HepG2 (cell line): ENCODE data around the gene CD244. TPM values are rescaled to one million over a fixed set of nuclear protein-coding genes. Genes with fewer than 3 reads are reported as not detected.

ENCODE experiments used
- ATAC-seq: fragments of 200-7000 bp; cut with Tn5 transposase; 3 replicates; pipeline ENCODE4 v1.9.1; 2020; ENCODE audit warnings: mild to moderate bottlenecking, moderate library complexity
- BruUV-seq: library from RNA; stranded (reverse); fragments of 400-500 nt; replicated peaks from 2 replicates; lab custom pipeline; 2021; lab: Mats Ljungman, UMichigan
- CTCF ChIA-PET: fragments of 300-600 bp; formaldehyde crosslinking; extraction: SDS; loops from one replicate; lab custom pipeline; 2021; ENCODE audit warnings: low total read pairs, inconsistent platforms, low intra/inter-chr PET ratio; lab: Yijun Ruan, JAX
- POLR2A ChIA-PET: fragments of 350-600 bp; sonication (Branson Sonifier 250); formaldehyde crosslinking; loops from one replicate; lab custom pipeline; 2020; ENCODE audit warnings: antibody characterized with exemption, inconsistent platforms; lab: Yijun Ruan, JAX
- DNase-seq: peaks from one replicate; pipeline ENCODE4 v3.0.0-alpha.2; 2015; ENCODE audit warnings: low spot score
- FAIRE-seq: peaks from 3 replicates; lab custom pipeline; 2011; peaks lifted over from hg19 to GRCh38; lab: Jason Lieb, UNC
- H2AFZ ChIP-seq: one replicate; pipeline ENCODE4 v1.6.1; 2011; ENCODE audit warnings: low read length, inconsistent platforms
- H3K27ac ChIP-seq: fragments of 300-600 bp; 3 replicates; pipeline ENCODE4 v1.8.0; 2011; ENCODE audit warnings: mixed run types, mild to moderate bottlenecking, mixed read lengths, low read length, inconsistent platforms; ENCODE audit not compliant: insufficient read depth; ENCODE audit errors: extremely low read length
- H3K27me3 ChIP-seq, 2 experiments: fragments of 200-600 bp in 1 of 2; 2 replicates in 1 of 2; 3 replicates in 1 of 2; pipeline versions ENCODE4 v1.6.0 to v1.8.0; 2011; ENCODE audit warnings: low read length in 2 of 2, mild to moderate bottlenecking in 2 of 2, moderate library complexity in 2 of 2, inconsistent platforms in 1 of 2; ENCODE audit not compliant: insufficient read depth in 2 of 2, control insufficient read depth in 1 of 2
- H3K36me3 ChIP-seq, 2 experiments: fragments of 200-600 bp in 1 of 2; replicated peaks in 1 of 2; 2 replicates in 1 of 2; 3 replicates in 1 of 2; pipeline versions ENCODE4 v1.5.1 to v1.8.0; 2011; ENCODE audit warnings: low read length in 2 of 2, inconsistent platforms in 1 of 2; ENCODE audit not compliant: insufficient read depth in 2 of 2, control insufficient read depth in 1 of 2
- H3K4me1 ChIP-seq: 2 replicates; pipeline ENCODE4 v1.5.1; 2012; ENCODE audit warnings: low read length, inconsistent platforms; ENCODE audit not compliant: insufficient read depth
- H3K4me2 ChIP-seq: 2 replicates; pipeline ENCODE4 v1.6.0; 2011; ENCODE audit warnings: low read depth, low read length, inconsistent platforms
- H3K4me3 ChIP-seq, 3 experiments: fragments of 200-600 bp in 1 of 3; sonication (generic), shearing (Covaris generic) in 1 of 3; replicated peaks in 1 of 3; 2 replicates each; pipeline ENCODE4 v1.5.1; 2011 to 2016; ENCODE audit warnings: low read length in 3 of 3, inconsistent platforms in 2 of 3, low read depth in 2 of 3, mild to moderate bottlenecking in 2 of 3, control low read depth in 1 of 3, mixed read lengths in 1 of 3; ENCODE audit not compliant: insufficient read depth in 1 of 3
- H3K79me2 ChIP-seq: one replicate; pipeline ENCODE4 v1.6.1; 2011; ENCODE audit warnings: low read length, inconsistent platforms; ENCODE audit not compliant: insufficient read depth
- H3K9ac ChIP-seq: 2 replicates; pipeline ENCODE4 v1.6.0; 2011; ENCODE audit warnings: mild to moderate bottlenecking, low read depth, low read length, inconsistent platforms; ENCODE audit not compliant: insufficient read depth
- H3K9me3 ChIP-seq: 2 replicates; pipeline ENCODE4 v1.5.1; 2012; ENCODE audit warnings: mild to moderate bottlenecking, low read length
- H4K20me1 ChIP-seq: 2 replicates; pipeline ENCODE4 v1.6.0; 2011; ENCODE audit warnings: inconsistent platforms, mild to moderate bottlenecking, low read length, moderate library complexity; ENCODE audit not compliant: insufficient read depth
- ARNTL ChIP-seq: sonication (generic); formaldehyde crosslinking; IDR thresholded peaks from 2 replicates; pipeline ENCODE4 v1.4.0; 2020; ENCODE audit warnings: mild to moderate bottlenecking, missing genetic modification reagents
- EZH2 ChIP-seq: conservative IDR thresholded peaks from 2 replicates; pipeline ENCODE4 v1.6.1; 2012; ENCODE audit warnings: mild to moderate bottlenecking, low read depth, low read length, moderate library complexity
- MTF1 ChIP-seq: sonication (generic); formaldehyde crosslinking; IDR thresholded peaks from 2 replicates; pipeline ENCODE4 v1.5.0; 2020; ENCODE audit warnings: missing genetic modification reagents
- TOE1 ChIP-seq: sonication (generic); formaldehyde crosslinking; IDR thresholded peaks from 2 replicates; pipeline ENCODE4 v1.4.0; 2020; ENCODE audit warnings: mild to moderate bottlenecking, missing genetic modification reagents
- ZEB1 ChIP-seq: IDR thresholded peaks from 2 replicates; pipeline ENCODE4 v1.6.1; 2012; ENCODE audit warnings: mild to moderate bottlenecking, low read depth, inconsistent platforms; ENCODE audit not compliant: insufficient replicate concordance
- ZNF274 ChIP-seq: sonication (generic); formaldehyde crosslinking; IDR thresholded peaks from 2 replicates; pipeline ENCODE4 v1.5.1; 2020; ENCODE audit warnings: mild to moderate bottlenecking, missing genetic modification reagents
- ZNF317 ChIP-seq: sonication (generic); formaldehyde crosslinking; IDR thresholded peaks from 2 replicates; pipeline ENCODE4 v1.5.0; 2020; ENCODE audit warnings: mild to moderate bottlenecking, missing genetic modification reagents
- ZNF432 ChIP-seq: sonication (generic); formaldehyde crosslinking; IDR thresholded peaks from 2 replicates; pipeline ENCODE4 v1.5.0; 2020; ENCODE audit warnings: missing genetic modification reagents, mild to moderate bottlenecking, borderline replicate concordance
- ZSCAN31 ChIP-seq: sonication (generic); formaldehyde crosslinking; IDR thresholded peaks from 2 replicates; pipeline ENCODE4 v1.5.0; 2020; ENCODE audit warnings: low read depth, mild to moderate bottlenecking, missing genetic modification reagents
- WGBS: methylation state at CpG from one replicate; pipeline ENCODE4 v1.1.6; 2017; ENCODE audit warnings: low lambda C conversion rate; 5-methylcytosine and 5-hydroxymethylcytosine counted together
- in situ Hi-C: cut with HindIII; loops from 2 replicates; pipeline ENCODE4 v1.10.0; 2017; ENCODE audit warnings: low pct_unique_long_range_greater_than_20kb; ENCODE audit not compliant: extremely low pct_ligation_motif_present
- intact Hi-C: fragments of 100-400 bp; cut with micrococcal nuclease; formaldehyde crosslinking; loops from one replicate; pipeline ENCODE4 v1.10.0; 2022; ENCODE audit not compliant: unreplicated experiment
- polyA plus RNA-seq, 8 experiments: library from polyadenylated mRNA; depleted of rRNA in 3 of 8; stranded (reverse) in 7 of 8; unstranded in 1 of 8; fragments of >200 nt; fragmentation: Illumina TruSeq in 4 of 8; extraction: Trizol in 4 of 8; gene quantifications; 2 replicates each; pipeline versions ENCODE4 v1.2.1 to v1.2.3, GENCODE V29; 2011 to 2016; ENCODE audit warnings: low read depth in 4 of 8, missing spikeins in 1 of 8, mixed read lengths in 1 of 8; ENCODE audit not compliant: insufficient read depth in 1 of 8
- total RNA-seq, 5 experiments: library from RNA; depleted of rRNA; stranded (reverse); fragments of >200 nt; fragmentation: Illumina TruSeq; extraction: Trizol; gene quantifications; 2 replicates each; pipeline ENCODE4 v1.2.3, GENCODE V29; 2016; ENCODE audit warnings: low read depth in 1 of 5
- TF ChIP-seq, protein P1 (sequence below): sonication (generic); formaldehyde crosslinking; IDR thresholded peaks from 2 replicates; pipeline ENCODE4 v1.4.0; 2020; ENCODE audit warnings: missing genetic modification reagents
- TF ChIP-seq, protein P2 (sequence below): sonication (generic); formaldehyde crosslinking; IDR thresholded peaks from 2 replicates; pipeline ENCODE4 v1.9.0; 2021; ENCODE audit warnings: mild to moderate bottlenecking, missing genetic modification reagents
- TF ChIP-seq, protein P3 (sequence below): sonication (generic); formaldehyde crosslinking; IDR thresholded peaks from 2 replicates; pipeline ENCODE4 v1.8.1; 2022; ENCODE audit warnings: low read depth, mild to moderate bottlenecking, missing genetic modification reagents
- TF ChIP-seq, protein P4 (sequence below): sonication (generic); formaldehyde crosslinking; IDR thresholded peaks from 2 replicates; pipeline ENCODE4 v1.4.0; 2020; ENCODE audit warnings: missing genetic modification reagents

Gene CD244
- total and polyA plus RNA-seq, 2 of the 13 experiments (the other 11 are each of a cell fraction or from before 2014, with no cell fraction given) = 0.09 TPM; not detected in 1

DNA sequence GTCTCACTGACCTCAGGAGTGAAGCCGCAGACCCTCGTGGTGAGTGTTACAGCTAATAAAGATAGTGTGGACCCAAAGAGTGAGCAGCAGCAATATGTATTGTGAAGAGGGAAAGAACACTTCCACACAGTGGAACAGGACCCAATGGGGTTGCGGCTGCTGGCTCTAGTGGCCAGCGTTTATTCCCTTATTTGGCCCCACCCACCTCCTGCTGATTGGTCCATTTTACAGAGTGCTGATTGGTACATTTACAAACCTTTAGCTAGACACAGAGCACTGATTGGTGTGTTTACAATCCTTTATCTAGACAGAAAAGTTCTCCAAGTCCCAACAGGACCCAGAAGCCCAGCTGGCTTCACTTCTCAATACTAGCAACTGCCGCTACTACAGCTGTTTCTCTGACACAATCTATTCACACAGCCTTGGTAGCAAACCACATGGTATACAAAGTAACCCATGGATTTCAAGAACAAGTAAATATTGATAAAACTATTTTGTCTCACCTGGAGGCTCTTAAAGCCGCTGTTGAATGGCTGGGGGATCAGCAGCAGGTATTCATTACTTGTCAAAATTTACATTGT, 47.6 kb upstream of the CD244 start:
- FAIRE-seq (no peak), ATAC-seq (no peak), DNase-seq (no peak)
- Histone ChIP-seq H3K9ac (no peak overlapping the region), H3K27me3 (no peaks in the 10 kb centered on the region; a peak in 1 of 5 replicates), H3K79me2 (no peaks in the 10 kb centered on the region), H3K4me1 (no peaks in the 10 kb centered on the region), H3K4me2 (no peak overlapping the region), H4K20me1 (no peaks in the 10 kb centered on the region), H3K4me3 (no peak overlapping the region), H2AFZ (no peak overlapping the region), H3K36me3 (no peaks in the 10 kb centered on the region), H3K9me3 (no peaks in the 10 kb centered on the region), H3K27ac (no peak overlapping the region)
- WGBS = 38% methylated on average over 6 of the region's 6 CpGs
- in situ Hi-C loops (no loop called here), intact Hi-C loops (no loop called here)
- ChIA-PET POLR2A (no interaction called here), CTCF (no interaction called here)
- no TSS peak for BruUV-seq
- TF ChIP-seq ZSCAN31 = no peak
- TF ChIP-seq TOE1 (CRISPR knock-in tag) = no peak
- TF ChIP-seq ZNF432 (CRISPR knock-in tag) = no peak
- no peak for TF ChIP-seq ARNTL (CRISPR knock-in tag)
- TF ChIP-seq ZNF317 (CRISPR knock-in tag) = no peak
- TF ChIP-seq ZNF274 (CRISPR knock-in tag) = no peak
- TF ChIP-seq, protein P1, sequence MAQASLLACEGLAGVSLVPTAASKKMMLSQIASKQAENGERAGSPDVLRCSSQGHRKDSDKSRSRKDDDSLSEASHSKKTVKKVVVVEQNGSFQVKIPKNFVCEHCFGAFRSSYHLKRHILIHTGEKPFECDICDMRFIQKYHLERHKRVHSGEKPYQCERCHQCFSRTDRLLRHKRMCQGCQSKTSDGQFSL (CRISPR knock-in tag) = no peak
- TF ChIP-seq, protein P2, sequence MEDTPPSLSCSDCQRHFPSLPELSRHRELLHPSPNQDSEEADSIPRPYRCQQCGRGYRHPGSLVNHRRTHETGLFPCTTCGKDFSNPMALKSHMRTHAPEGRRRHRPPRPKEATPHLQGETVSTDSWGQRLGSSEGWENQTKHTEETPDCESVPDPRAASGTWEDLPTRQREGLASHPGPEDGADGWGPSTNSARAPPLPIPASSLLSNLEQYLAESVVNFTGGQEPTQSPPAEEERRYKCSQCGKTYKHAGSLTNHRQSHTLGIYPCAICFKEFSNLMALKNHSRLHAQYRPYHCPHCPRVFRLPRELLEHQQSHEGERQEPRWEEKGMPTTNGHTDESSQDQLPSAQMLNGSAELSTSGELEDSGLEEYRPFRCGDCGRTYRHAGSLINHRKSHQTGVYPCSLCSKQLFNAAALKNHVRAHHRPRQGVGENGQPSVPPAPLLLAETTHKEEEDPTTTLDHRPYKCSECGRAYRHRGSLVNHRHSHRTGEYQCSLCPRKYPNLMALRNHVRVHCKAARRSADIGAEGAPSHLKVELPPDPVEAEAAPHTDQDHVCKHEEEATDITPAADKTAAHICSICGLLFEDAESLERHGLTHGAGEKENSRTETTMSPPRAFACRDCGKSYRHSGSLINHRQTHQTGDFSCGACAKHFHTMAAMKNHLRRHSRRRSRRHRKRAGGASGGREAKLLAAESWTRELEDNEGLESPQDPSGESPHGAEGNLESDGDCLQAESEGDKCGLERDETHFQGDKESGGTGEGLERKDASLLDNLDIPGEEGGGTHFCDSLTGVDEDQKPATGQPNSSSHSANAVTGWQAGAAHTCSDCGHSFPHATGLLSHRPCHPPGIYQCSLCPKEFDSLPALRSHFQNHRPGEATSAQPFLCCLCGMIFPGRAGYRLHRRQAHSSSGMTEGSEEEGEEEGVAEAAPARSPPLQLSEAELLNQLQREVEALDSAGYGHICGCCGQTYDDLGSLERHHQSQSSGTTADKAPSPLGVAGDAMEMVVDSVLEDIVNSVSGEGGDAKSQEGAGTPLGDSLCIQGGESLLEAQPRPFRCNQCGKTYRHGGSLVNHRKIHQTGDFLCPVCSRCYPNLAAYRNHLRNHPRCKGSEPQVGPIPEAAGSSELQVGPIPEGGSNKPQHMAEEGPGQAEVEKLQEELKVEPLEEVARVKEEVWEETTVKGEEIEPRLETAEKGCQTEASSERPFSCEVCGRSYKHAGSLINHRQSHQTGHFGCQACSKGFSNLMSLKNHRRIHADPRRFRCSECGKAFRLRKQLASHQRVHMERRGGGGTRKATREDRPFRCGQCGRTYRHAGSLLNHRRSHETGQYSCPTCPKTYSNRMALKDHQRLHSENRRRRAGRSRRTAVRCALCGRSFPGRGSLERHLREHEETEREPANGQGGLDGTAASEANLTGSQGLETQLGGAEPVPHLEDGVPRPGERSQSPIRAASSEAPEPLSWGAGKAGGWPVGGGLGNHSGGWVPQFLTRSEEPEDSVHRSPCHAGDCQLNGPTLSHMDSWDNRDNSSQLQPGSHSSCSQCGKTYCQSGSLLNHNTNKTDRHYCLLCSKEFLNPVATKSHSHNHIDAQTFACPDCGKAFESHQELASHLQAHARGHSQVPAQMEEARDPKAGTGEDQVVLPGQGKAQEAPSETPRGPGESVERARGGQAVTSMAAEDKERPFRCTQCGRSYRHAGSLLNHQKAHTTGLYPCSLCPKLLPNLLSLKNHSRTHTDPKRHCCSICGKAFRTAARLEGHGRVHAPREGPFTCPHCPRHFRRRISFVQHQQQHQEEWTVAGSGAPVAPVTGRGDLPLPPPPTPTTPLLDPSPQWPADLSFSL (CRISPR knock-in tag) = no peak
- TF ChIP-seq MTF1 (CRISPR knock-in tag) = no peak
- TF ChIP-seq, protein P3, sequence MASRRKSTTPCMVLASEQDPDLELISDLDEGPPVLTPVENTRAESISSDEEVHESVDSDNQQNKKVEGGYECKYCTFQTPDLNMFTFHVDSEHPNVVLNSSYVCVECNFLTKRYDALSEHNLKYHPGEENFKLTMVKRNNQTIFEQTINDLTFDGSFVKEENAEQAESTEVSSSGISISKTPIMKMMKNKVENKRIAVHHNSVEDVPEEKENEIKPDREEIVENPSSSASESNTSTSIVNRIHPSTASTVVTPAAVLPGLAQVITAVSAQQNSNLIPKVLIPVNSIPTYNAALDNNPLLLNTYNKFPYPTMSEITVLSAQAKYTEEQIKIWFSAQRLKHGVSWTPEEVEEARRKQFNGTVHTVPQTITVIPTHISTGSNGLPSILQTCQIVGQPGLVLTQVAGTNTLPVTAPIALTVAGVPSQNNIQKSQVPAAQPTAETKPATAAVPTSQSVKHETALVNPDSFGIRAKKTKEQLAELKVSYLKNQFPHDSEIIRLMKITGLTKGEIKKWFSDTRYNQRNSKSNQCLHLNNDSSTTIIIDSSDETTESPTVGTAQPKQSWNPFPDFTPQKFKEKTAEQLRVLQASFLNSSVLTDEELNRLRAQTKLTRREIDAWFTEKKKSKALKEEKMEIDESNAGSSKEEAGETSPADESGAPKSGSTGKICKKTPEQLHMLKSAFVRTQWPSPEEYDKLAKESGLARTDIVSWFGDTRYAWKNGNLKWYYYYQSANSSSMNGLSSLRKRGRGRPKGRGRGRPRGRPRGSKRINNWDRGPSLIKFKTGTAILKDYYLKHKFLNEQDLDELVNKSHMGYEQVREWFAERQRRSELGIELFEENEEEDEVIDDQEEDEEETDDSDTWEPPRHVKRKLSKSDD (CRISPR knock-in tag) = no peak
- TF ChIP-seq ZEB1 = no peak
- no peak for TF ChIP-seq EZH2
- TF ChIP-seq, protein P4, sequence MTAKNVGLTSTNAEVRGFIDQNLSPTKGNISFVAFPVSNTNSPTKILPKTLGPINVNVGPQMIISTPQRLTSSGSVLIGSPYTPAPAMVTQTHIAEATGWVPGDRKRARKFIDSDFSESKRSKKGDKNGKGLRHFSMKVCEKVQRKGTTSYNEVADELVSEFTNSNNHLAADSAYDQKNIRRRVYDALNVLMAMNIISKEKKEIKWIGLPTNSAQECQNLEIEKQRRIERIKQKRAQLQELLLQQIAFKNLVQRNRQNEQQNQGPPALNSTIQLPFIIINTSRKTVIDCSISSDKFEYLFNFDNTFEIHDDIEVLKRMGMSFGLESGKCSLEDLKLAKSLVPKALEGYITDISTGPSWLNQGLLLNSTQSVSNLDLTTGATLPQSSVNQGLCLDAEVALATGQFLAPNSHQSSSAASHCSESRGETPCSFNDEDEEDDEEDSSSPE (CRISPR knock-in tag) = no peak
